Choroid plexus epithelial cell (primary cell): ENCODE results near the gene ZNF683.
A peak's percentile ranks its signal among the peaks of the same experiment; 100 is the strongest.
"Not testable (repeated sequence)": the region's sequence is repeated elsewhere in the genome, so short reads cannot be mapped to it uniquely, and the experiment has no call there.

Source experiments
- DNase-seq: peaks from one replicate; pipeline ENCODE4 v3.0.0-alpha.2; 2010; ENCODE audit warnings: low read depth
- H3K4me3 ChIP-seq: 2 replicates; pipeline ENCODE4 v1.5.1; 2011; ENCODE audit warnings: low read depth, mild to moderate bottlenecking, control low read depth, low read length, moderate library complexity
- TF ChIP-seq, protein P1 (sequence below): conservative IDR thresholded peaks from 2 replicates; pipeline ENCODE4 v1.5.1; 2011; ENCODE audit warnings: low read depth, mild to moderate bottlenecking, control low read depth, inconsistent platforms, low read length, moderate library complexity

The ZNF683 gene

DNA sequence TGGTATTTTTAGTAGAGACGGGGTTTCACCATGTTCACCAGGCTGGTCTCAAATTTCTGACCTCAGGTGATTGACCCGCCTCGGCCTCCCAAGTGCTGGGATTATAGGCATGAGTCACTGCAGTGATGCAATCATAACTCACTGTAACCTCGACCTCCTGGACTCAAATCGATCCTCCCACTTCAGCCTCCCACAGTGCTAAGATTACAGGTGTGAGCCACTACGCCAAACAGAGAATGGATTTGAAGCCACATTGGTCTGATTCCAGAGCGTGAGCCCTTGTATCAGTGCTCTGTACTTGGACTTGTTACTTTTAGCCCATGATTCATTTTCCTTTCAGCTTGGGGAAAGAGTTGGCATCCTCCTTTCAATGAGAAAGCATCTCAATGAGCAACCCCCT, 14.9 kb upstream of the ZNF683 start:
- peak; percentile 51 for DNase-seq
- H3K4me3 ChIP-seq = no peak overlapping the region
- TF ChIP-seq, protein P1, sequence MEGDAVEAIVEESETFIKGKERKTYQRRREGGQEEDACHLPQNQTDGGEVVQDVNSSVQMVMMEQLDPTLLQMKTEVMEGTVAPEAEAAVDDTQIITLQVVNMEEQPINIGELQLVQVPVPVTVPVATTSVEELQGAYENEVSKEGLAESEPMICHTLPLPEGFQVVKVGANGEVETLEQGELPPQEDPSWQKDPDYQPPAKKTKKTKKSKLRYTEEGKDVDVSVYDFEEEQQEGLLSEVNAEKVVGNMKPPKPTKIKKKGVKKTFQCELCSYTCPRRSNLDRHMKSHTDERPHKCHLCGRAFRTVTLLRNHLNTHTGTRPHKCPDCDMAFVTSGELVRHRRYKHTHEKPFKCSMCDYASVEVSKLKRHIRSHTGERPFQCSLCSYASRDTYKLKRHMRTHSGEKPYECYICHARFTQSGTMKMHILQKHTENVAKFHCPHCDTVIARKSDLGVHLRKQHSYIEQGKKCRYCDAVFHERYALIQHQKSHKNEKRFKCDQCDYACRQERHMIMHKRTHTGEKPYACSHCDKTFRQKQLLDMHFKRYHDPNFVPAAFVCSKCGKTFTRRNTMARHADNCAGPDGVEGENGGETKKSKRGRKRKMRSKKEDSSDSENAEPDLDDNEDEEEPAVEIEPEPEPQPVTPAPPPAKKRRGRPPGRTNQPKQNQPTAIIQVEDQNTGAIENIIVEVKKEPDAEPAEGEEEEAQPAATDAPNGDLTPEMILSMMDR = no peak

DNA sequence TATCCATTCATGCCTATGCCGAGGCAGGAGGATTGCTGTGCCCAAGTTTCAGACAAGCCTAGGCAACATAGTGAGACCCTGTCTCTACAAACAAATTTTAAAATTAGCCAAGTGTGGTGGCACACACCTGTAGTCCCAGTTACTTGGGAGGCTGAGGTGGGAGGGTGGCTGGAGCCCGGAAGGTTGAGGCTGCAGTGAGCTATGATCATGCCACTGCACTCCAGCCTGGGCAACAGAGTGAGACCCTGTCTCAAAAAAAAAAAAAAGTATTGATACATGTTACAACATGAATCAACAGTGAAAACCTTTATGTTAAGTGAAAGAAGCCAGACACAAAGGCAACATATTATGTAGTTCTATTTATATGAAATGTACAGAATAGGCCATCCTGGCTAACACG, 12.5 kb upstream of the ZNF683 start:
- DNase-seq, H3K4me3 ChIP-seq: not testable (repeated sequence)

DNA sequence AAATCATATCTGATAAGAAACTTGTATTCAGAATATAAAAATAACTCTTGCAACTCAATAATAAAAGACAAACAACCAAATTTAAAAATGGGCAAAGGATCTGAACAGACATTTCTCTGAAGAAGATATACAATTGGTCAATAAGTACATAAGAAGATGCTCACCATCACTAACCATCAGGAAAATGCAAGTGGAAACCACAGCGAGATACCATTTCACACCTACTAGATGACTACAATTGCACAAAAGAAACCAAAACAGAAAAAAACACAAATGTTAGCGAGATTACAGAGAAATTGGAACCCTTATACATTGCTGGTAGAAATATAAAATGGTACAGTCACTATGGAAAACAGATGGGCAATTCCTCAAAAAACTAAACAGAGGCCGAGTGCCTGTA, 11.5 kb upstream of the ZNF683 start:
- DNase-seq = no peak
- no peak overlapping the region for H3K4me3 ChIP-seq
- TF ChIP-seq, protein P1 = no peak

DNA sequence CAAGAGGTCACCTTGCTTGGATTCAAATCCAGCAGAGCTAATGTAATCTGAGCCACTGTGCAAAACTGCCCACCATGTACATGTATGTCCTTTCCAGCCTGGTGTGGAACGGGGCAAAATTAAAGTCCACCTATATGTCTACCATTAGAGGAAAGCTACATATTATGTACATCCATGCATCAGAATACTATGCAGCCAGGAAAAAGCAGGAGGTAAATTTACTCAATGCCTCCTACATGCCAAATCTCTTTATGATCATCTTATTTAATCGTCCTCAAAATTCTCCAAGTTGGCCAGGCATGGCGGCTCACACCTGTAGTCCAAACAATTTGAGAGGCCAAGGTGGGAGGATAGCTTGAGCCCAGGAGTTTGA, 6.3 kb upstream of the ZNF683 start:
- H3K4me3 ChIP-seq = no peak overlapping the region
- TF ChIP-seq, protein P1 = no peak
- no peak for DNase-seq

DNA sequence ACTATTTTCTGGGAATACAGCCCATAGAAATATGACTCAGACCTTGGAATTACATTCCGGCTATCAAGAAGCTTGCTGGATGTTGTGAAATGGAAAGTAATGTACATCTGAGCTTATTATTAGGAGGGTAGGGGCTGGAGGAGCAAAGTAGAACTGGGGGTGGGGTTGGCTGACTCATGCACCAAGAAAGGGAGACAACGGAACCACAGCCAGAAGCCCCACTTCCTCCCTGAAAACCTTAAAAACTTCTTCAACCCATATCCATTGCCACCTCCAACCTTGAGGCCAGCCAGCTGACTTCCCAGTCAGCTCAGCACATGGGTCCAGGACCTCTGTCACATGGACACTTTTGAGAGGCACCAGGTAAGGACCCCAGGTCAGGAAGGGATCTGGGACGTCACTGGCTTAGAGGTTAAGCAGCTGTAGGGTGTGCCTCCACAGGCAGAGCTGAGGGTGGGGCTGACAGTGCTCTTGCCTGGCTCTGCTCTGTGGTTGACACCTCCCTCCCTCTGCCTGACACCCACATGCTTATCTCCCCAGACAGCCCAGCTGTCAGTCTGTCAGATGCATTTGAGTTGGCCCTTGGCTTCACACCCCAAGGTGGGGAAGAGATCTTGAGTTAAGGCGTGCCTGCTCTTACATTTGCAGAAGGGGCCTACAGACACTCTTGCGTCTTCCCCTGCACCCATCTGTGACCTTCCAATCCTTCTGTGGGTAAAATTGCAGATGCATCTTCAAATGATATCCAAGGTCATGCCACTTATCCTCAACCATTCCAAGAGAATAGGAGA, 5.7 kb upstream of the ZNF683 start:
- no peak overlapping the region for H3K4me3 ChIP-seq
- TF ChIP-seq, protein P1 = no peak
- peak; percentile 97 for DNase-seq

DNA sequence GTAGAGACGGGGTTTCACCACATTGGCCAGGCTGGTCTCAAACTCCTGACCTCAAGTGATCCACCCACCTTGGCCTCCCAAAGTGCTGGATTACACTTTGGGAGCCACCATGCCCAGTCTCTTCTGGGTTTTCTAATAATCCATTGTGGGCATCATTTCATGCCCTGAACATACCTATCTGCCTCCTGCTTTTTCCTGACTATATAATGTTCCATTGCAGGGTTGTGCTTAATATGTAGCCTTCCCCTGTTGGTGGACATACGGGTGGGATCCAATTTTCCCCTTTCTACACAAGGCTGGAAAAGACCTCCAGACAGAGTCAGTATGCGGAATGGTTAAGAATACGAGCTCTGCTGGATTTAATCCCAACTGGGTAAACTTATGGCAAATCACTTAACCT, 3.5 kb upstream of the ZNF683 start:
- TF ChIP-seq, protein P1 = no peak
- H3K4me3 ChIP-seq = no peak overlapping the region
- no peak for DNase-seq

DNA sequence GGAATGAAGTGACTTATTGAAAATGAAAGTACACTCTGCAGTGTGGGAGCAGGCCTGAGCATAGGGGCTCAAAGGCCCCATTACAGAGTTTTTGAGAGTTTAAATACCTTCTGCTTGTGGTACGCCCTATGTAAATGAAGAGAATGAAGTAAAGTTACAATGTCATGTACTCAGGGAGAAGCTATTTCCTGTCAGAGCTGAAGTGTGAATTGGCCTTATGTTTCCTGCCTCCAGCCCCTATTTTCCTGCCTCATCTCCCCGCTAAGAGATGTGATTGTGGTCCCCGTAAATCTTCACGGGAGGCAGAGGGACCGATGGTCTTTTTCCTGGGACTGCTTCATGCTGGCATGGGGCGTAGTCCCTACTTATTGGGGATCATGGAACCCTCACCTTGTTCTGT, 2.5 kb upstream of the ZNF683 start:
- DNase-seq = peak; percentile 30
- TF ChIP-seq, protein P1 = no peak
- H3K4me3 ChIP-seq = no peak overlapping the region

DNA sequence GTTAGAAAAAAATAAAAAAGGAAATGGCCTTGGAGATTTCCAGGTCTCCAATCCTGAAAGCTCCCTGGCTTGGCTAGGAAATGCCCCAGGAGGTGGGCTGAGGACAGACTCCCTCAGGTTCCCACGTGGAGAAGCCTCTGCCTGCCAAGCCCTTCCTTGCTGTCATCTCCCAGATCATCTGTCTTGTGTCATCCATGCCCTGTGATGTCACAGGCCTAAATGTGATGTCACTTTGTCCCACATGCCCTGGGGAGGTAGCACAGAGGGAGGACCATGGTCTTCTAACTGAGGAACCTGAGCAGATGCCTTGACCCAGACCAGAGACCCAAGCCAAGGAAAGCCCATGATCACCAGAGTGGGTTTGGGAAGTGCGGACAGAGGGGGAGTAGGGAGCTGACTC, 1.8 kb upstream of the ZNF683 start:
- DNase-seq, H3K4me3 ChIP-seq: not testable (repeated sequence)
